H1 (cell line): Measurements from ENCODE around the gene CORIN.

Experiments
- ATF3 ChIP-seq: IDR thresholded peaks from 2 replicates; pipeline ENCODE4 v1.6.1; 2011; ENCODE audit warnings: low read depth, mild to moderate bottlenecking, low read length; ENCODE audit not compliant: insufficient read depth
- CBX5 ChIP-seq: fragments of 300-800, 300-1000 bp; sonication (generic); IDR thresholded peaks from 2 replicates; pipeline ENCODE4 v1.7.1; 2016; ENCODE audit warnings: antibody characterized with exemption, low read length, low read depth
- CTCF ChIP-seq, 3 experiments: IDR thresholded peaks; 1 replicate in 2 of 3; 2 replicates in 1 of 3; pipeline versions ENCODE4 v1.5.1 to v1.6.1; 2011; ENCODE audit warnings: low read length in 3 of 3, mild to moderate bottlenecking in 3 of 3, inconsistent platforms in 2 of 3, low read depth in 1 of 3, moderate library complexity in 1 of 3; ENCODE audit not compliant: insufficient read depth in 1 of 3; ENCODE audit errors: control extremely low read depth in 1 of 3
- EGR1 ChIP-seq: IDR thresholded peaks from 2 replicates; pipeline ENCODE4 v1.6.1; 2011; ENCODE audit warnings: low read depth, low read length, borderline replicate concordance
- KDM5A ChIP-seq: fragments of 200-600 bp; IDR thresholded peaks from 2 replicates; pipeline ENCODE4 v1.7.1; 2012; ENCODE audit warnings: mild to moderate bottlenecking, low read length, inconsistent platforms, mixed read lengths
- USF2 ChIP-seq: IDR thresholded peaks from 2 replicates; pipeline ENCODE4 v1.6.1; 2011; ENCODE audit warnings: low read length, improper control_type of control experiment
- YY1 ChIP-seq: IDR thresholded peaks from 2 replicates; pipeline ENCODE4 v1.6.1; 2011; ENCODE audit warnings: low read depth, mild to moderate bottlenecking, low read length

GRCh38 chr4:47750788-47751187, 87.1 kb downstream of the CORIN start:
- TF ChIP-seq ATF3 (no peak), CTCF (IDR thresholded peaks at IDR 0.05; ENCODE audit: control extremely low read depth in 1 of 3, insufficient read depth in 1 of 3, low read depth in 1 of 3, low read length in 3 of 3) (no peak), YY1 (no peak), CBX5 (no peak), USF2 (no peak), KDM5A (no peak), EGR1 (no peak)
